K562 (cell line): ENCODE data around the gene AP1B1. TPM values are rescaled to one million over a fixed set of nuclear protein-coding genes. Genes with fewer than 3 reads are reported as not detected.
A peak's percentile ranks its signal among the peaks of the same experiment; 100 is the strongest.

Experiments used
- CREB3L1 ChIP-seq: fragments of 450-650 bp; IDR thresholded peaks from 2 replicates; pipeline ENCODE4 v1.6.1; 2014; ENCODE audit warnings: low read depth, mild to moderate bottlenecking, moderate library complexity, borderline replicate concordance
- CTBP1 ChIP-seq: fragments of 450-650 bp; IDR thresholded peaks from 2 replicates; pipeline ENCODE4 v1.6.1; 2016; ENCODE audit warnings: borderline replicate concordance
- GMEB1 ChIP-seq: fragments of 250-450 bp; sonication (Bioruptor Pico); IDR thresholded peaks from 2 replicates; pipeline ENCODE4 v1.4.0; 2020; ENCODE audit warnings: mild to moderate bottlenecking
- HDAC1 ChIP-seq, 2 experiments: fragments of 450-650 bp; IDR thresholded peaks; 2 replicates each; pipeline ENCODE4 v1.6.1; 2016 to 2017; ENCODE audit warnings: inconsistent platforms in 1 of 2, mild to moderate bottlenecking in 1 of 2, moderate library complexity in 1 of 2
- ILF3 ChIP-seq: fragments of 450-650 bp; IDR thresholded peaks from 2 replicates; pipeline ENCODE4 v1.6.1; 2018; ENCODE audit warnings: antibody characterized with exemption, mild to moderate bottlenecking, moderate library complexity, borderline replicate concordance
- ILK ChIP-seq: fragments of 450-650 bp; IDR thresholded peaks from 2 replicates; pipeline ENCODE4 v1.6.1; 2016; ENCODE audit warnings: missing genetic modification characterization, low read depth, mild to moderate bottlenecking, missing compliant biosample characterization, moderate library complexity, borderline replicate concordance
- KLF16 ChIP-seq: IDR thresholded peaks from 2 replicates; pipeline ENCODE4 v1.6.1; 2016; ENCODE audit warnings: antibody characterized with exemption
- MTA1 ChIP-seq: fragments of 450-650 bp; IDR thresholded peaks from 2 replicates; pipeline ENCODE4 v1.6.1; 2017; ENCODE audit warnings: borderline replicate concordance
- MYC ChIP-seq, 2 experiments: fragments of 250-450 bp in 1 of 2; sonication (Bioruptor Pico) in 1 of 2; IDR thresholded peaks; 2 replicates each; pipeline versions ENCODE4 v1.5.1 to v1.6.1; 2012 to 2021; ENCODE audit warnings: low read depth in 2 of 2, borderline replicate concordance in 1 of 2, improper control_type of control experiment in 1 of 2, low read length in 1 of 2, mild to moderate bottlenecking in 1 of 2, moderate library complexity in 1 of 2
- NEUROD1 ChIP-seq: fragments of 150-350 bp; IDR thresholded peaks from 2 replicates; pipeline ENCODE4 v1.6.1; 2014; ENCODE audit warnings: borderline replicate concordance, low read length, low read depth; ENCODE audit not compliant: partially characterized antibody
- SMAD4 ChIP-seq: fragments of 250-450 bp; sonication (Bioruptor Pico); conservative IDR thresholded peaks from 2 replicates; pipeline ENCODE4 v1.8.0; 2021; ENCODE audit warnings: inconsistent platforms, mild to moderate bottlenecking, moderate library complexity
- SOX6 ChIP-seq: fragments of 450-650 bp; IDR thresholded peaks from 2 replicates; pipeline ENCODE4 v1.6.1; 2014; ENCODE audit warnings: mild to moderate bottlenecking
- TBP ChIP-seq: optimal IDR thresholded peaks from 2 replicates; pipeline ENCODE3; 2011; ENCODE audit warnings: low read depth, low read length, improper control_type of control experiment
- YY1 ChIP-seq, 3 experiments: IDR thresholded peaks; 2 replicates each; pipeline ENCODE4 v1.6.1; 2011; ENCODE audit warnings: low read length in 2 of 3, mild to moderate bottlenecking in 2 of 3, moderate library complexity in 2 of 3, borderline replicate concordance in 1 of 3, control low read depth in 1 of 3, low read depth in 1 of 3; ENCODE audit not compliant: insufficient read depth in 3 of 3, insufficient replicate concordance in 2 of 3, control insufficient read depth in 1 of 3, insufficient read length in 1 of 3; ENCODE audit errors: extremely low read depth in 1 of 3
- ZBTB26 ChIP-seq: fragments of 450-650 bp; formaldehyde crosslinking; IDR thresholded peaks from 2 replicates; pipeline ENCODE4 v1.4.0; 2022; ENCODE audit warnings: missing genetic modification characterization
- ZNF165 ChIP-seq: fragments of 250-450 bp; sonication (Bioruptor Pico); IDR thresholded peaks from 2 replicates; pipeline ENCODE4 v1.4.0; 2020; ENCODE audit warnings: borderline replicate concordance
- ZNF311 ChIP-seq: fragments of 250-450 bp; sonication (Bioruptor Pico); IDR thresholded peaks from 2 replicates; pipeline ENCODE4 v1.4.0; 2020; ENCODE audit warnings: mild to moderate bottlenecking, moderate library complexity
- ZNF518B ChIP-seq: fragments of 250-450 bp; sonication (Bioruptor Pico); IDR thresholded peaks from 2 replicates; pipeline ENCODE4 v1.5.0; 2021; ENCODE audit warnings: mild to moderate bottlenecking, moderate library complexity
- ZNF77 ChIP-seq: fragments of 250-450 bp; sonication (Bioruptor Pico); IDR thresholded peaks from 2 replicates; pipeline ENCODE4 v1.5.0; 2020
- polyA plus RNA-seq, 8 experiments: library from polyadenylated mRNA; depleted of rRNA in 4 of 8; stranded (reverse) in 5 of 8; unstranded in 3 of 8; fragments of >200 nt; fragmentation: Nextera tagmentation in 2 of 8; fragmentation: Illumina TruSeq in 1 of 8; extraction: Ambion mirVana in 2 of 8; extraction: Trizol in 1 of 8; gene quantifications; 2 replicates each; pipeline versions ENCODE4 v1.2.1 to v1.2.3, GENCODE V29; 2011 to 2014; ENCODE audit warnings: inconsistent platforms in 1 of 8, missing spikeins in 1 of 8
- total RNA-seq, 7 experiments: library from RNA; depleted of rRNA in 6 of 7; stranded (reverse); fragments of >200 nt in 6 of 7; fragmentation: Illumina TruSeq in 2 of 7; extraction: Trizol in 2 of 7; gene quantifications; 2 replicates each; pipeline versions ENCODE4 v1.2.1 to v1.2.3, GENCODE V29; 2011 to 2021; ENCODE audit warnings: low replicate concordance in 1 of 7

AP1B1 gene
- total and polyA plus RNA-seq, 9 of the 15 experiments (the other 6 are each of a cell fraction or from before 2014, with no cell fraction given) = 1.2 to 60.9 (median 30.1) TPM

GRCh38 chr22:29306175-29306834 is 82.1 kb downstream of the AP1B1 start, which contains the start of gene GAS2L1 (continued):
- TF ChIP-seq YY1 (IDR thresholded peaks at IDR 0.05; ENCODE audit: borderline replicate concordance in 1 of 3, control insufficient read depth in 1 of 3, extremely low read depth in 1 of 3, insufficient read depth in 3 of 3, insufficient read length in 1 of 3, insufficient replicate concordance in 2 of 3, low read depth in 1 of 3, low read length in 2 of 3) = peak in 2 of 3 experiments; percentile 70 to 88
- TF ChIP-seq ILK (tag) = no peak
- no peak for TF ChIP-seq GMEB1 (CRISPR knock-in tag)
- no peak for TF ChIP-seq ZBTB26 (CRISPR knock-in tag)
- peak; percentile 32; the same call in 1 of the 2 replicates for TF ChIP-seq SOX6
- TF ChIP-seq MTA1 = 0 out of 2 replicates have a peak, but pooled peaks have one; percentile 58
- no peak for TF ChIP-seq KLF16
- TF ChIP-seq NEUROD1 = peak; percentile 21
- TF ChIP-seq CTBP1 = peak; percentile 65
- no peak for TF ChIP-seq ZNF518B
- TF ChIP-seq ZNF311 = no peak
- TF ChIP-seq SMAD4 (CRISPR knock-in tag) = peak; percentile 43
- no peak for TF ChIP-seq ZNF77 (CRISPR knock-in tag)
- peak; percentile 9 for TF ChIP-seq TBP
- TF ChIP-seq ILF3 = no peak
- TF ChIP-seq CREB3L1 = peak; percentile 28; the same call in 1 of the 2 replicates
- TF ChIP-seq HDAC1 (IDR thresholded peaks at IDR 0.05) = peak in 1 of 2 experiments; percentile 36; a peak in 1 of 4 replicates
- TF ChIP-seq ZNF165 (CRISPR knock-in tag) = no peak
- 0 out of 2 replicates have a peak, but pooled peaks have one; percentile 49 for TF ChIP-seq MYC (IDR thresholded peaks at IDR 0.05; ENCODE audit: low read depth, low read length)
- TF ChIP-seq MYC (CRISPR knock-in tag; IDR thresholded peaks at IDR 0.05; ENCODE audit: borderline replicate concordance, low read depth) = peak; percentile 30; the same call in 1 of the 2 replicates
